Stimulated activated CD4-positive, alpha-beta T cell treated with anti-CD3 and anti-CD28 coated beads, Interleukin-4, amount 100 ng/mL, for 1 hour (primary cell): ENCODE results near the gene MT1HL1.
"Not testable (repeated sequence)": the region's sequence is repeated elsewhere in the genome, so short reads cannot be mapped to it uniquely, and the experiment has no call there.

Source experiments
- DNase-seq: peaks from one replicate; pipeline ENCODE4 v3.0.0-alpha.2; 2020

Gene MT1HL1

GRCh38 chr1:237013608-237014007 lies 9.4 kb upstream of the MT1HL1 start:
- no peak for DNase-seq

GRCh38 chr1:237012788-237013383 lies 8.6 kb upstream of the MT1HL1 start:
- DNase-seq = no peak

GRCh38 chr1:237012361-237012760 lies 8.1 kb upstream of the MT1HL1 start:
- DNase-seq = no peak

GRCh38 chr1:237011432-237011831 lies 7.2 kb upstream of the MT1HL1 start:
- no peak for DNase-seq

- no peak for DNase-seq
Measured at GRCh38 chr1:237009611-237010010, 5.4 kb upstream of the MT1HL1 start.

GRCh38 chr1:237007147-237007881 lies 3.1 kb upstream of the MT1HL1 start:
- no peak for DNase-seq

- DNase-seq = no peak
Measured at GRCh38 chr1:237005674-237006073, 1.4 kb upstream of the MT1HL1 start.

GRCh38 chr1:237003516-237003915 lies 725 bp downstream of the MT1HL1 start:
- no peak for DNase-seq

- DNase-seq = no peak
Measured at GRCh38 chr1:237000191-237000590, 4.0 kb downstream of the MT1HL1 start.

- DNase-seq = no peak
Measured at GRCh38 chr1:236998546-236998945, 5.7 kb downstream of the MT1HL1 start.

GRCh38 chr1:236997882-236998281 lies 6.4 kb downstream of the MT1HL1 start:
- no peak for DNase-seq

GRCh38 chr1:236997361-236997760 lies 6.9 kb downstream of the MT1HL1 start:
- no peak for DNase-seq

- DNase-seq = no peak
Measured at GRCh38 chr1:236994450-236994849, 9.8 kb downstream of the MT1HL1 start.

GRCh38 chr1:236992449-236992848 lies 11.8 kb downstream of the MT1HL1 start:
- no peak for DNase-seq

GRCh38 chr1:236990052-236990445 lies 14.2 kb downstream of the MT1HL1 start:
- DNase-seq = no peak

GRCh38 chr1:236989290-236990051 lies 14.8 kb downstream of the MT1HL1 start:
- DNase-seq = no peak

GRCh38 chr1:236983818-236984217 lies 20.4 kb downstream of the MT1HL1 start:
- no peak for DNase-seq

GRCh38 chr1:236982380-236982779 lies 21.9 kb downstream of the MT1HL1 start:
- DNase-seq = no peak

- DNase-seq = not testable (repeated sequence)
Measured at GRCh38 chr1:236981431-236981830, 22.8 kb downstream of the MT1HL1 start.

- DNase-seq = no peak
Measured at GRCh38 chr1:236980673-236981072, 23.6 kb downstream of the MT1HL1 start.

GRCh38 chr1:236979149-236979900 lies 24.9 kb downstream of the MT1HL1 start:
- no peak for DNase-seq

GRCh38 chr1:236978740-236979139 lies 25.5 kb downstream of the MT1HL1 start:
- DNase-seq = no peak

- no peak for DNase-seq
Measured at GRCh38 chr1:236975461-236975860, 28.8 kb downstream of the MT1HL1 start.
